ENCODE data around the gene TTI1. TPM values are rescaled to one million over a fixed set of nuclear protein-coding genes. Genes with fewer than 3 reads are reported as not detected.
"Not testable (repeated sequence)": the region's sequence is repeated elsewhere in the genome, so short reads cannot be mapped to it uniquely, and the experiment has no call there.

Gene TTI1
- polyA plus RNA-seq, 1 of the 3 experiments (the other 2 are of a cell fraction), result 15.6 TPM

DNA sequence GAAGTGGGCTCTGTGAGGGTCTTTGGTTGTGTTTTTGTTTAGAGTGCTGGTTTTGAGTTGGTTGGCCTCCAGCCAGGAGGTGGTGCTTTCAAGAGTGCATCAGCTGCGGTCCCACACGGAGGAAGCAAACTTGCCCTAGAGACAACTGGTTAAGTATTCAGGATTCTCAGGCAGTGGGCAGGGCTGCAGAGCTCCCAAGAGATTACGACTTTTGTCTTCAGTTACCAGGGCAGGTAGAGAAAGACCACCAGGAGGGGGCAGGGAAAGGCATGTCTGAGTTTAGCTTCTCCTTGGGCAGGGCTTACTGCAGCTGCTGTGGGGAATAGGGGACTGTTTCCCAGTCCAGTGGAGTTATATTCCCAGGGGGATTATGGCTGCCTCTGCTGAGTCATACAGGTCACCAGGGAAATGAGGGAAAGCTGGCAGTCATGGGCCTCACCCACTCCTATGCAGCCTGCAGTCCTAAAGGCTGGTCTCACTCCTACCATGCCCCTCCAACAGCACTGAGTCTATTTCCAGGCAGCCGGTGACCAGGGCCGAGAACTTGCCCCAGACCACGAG, 64.3 kb downstream of the TTI1 start (continued):
- no peak for TF ChIP-seq USF2 (IDR thresholded peaks at IDR 0.05; ENCODE audit: borderline replicate concordance, low read depth, low read length)

GRCh38 chr20:37963483-37963882, 69.8 kb downstream of the TTI1 start:
- H3K9me3 ChIP-seq; CTCF ChIA-PET; H3K4me1 ChIP-seq (ENCODE audit: control insufficient read depth in 1 of 2, insufficient read depth in 2 of 2, low read depth in 1 of 2, low read length in 1 of 2); H3K27ac ChIP-seq (ENCODE audit: low read depth in 2 of 2, low read length in 1 of 2); H3K9me2 ChIP-seq; H4K20me1 ChIP-seq (ENCODE audit: insufficient read depth); H2AFZ ChIP-seq (ENCODE audit: low read depth); POLR2A ChIA-PET; H3K79me2 ChIP-seq (ENCODE audit: insufficient read depth); H3K9ac ChIP-seq; H3F3A ChIP-seq (replicated peaks; ENCODE audit: insufficient read depth); H3K4me2 ChIP-seq; H3K27me3 ChIP-seq (ENCODE audit: insufficient read depth); DNase-seq; H3K4me3 ChIP-seq (ENCODE audit: low read depth in 2 of 2, low read length in 1 of 2); H3K36me3 ChIP-seq (replicated peaks in 1 of 2; ENCODE audit: control insufficient read depth in 1 of 2, insufficient read depth in 2 of 2, low read length in 1 of 2): not testable (repeated sequence)
- 89% methylated on average over 2 of the region's 2 CpGs for WGBS (ENCODE audit: low lambda C conversion rate)

GRCh38 chr20:37961066-37961465, 72.2 kb downstream of the TTI1 start:
- 48% methylated on average over 1 of the region's 1 CpG for WGBS (ENCODE audit: low lambda C conversion rate)
- CTCF ChIA-PET, result interaction anchor here (2.3 kb wide), 1 partner anchor 16 kb away, joined by 4 read pairs; no protein-coding TSS in a partner anchor
- Histone ChIP-seq H3K27me3 (ENCODE audit: insufficient read depth) (no peaks in the 10 kb centered on the region), H3F3A (replicated peaks; ENCODE audit: insufficient read depth) (no peaks in the 10 kb centered on the region), H3K4me1 (ENCODE audit: control insufficient read depth in 1 of 2, insufficient read depth in 2 of 2, low read depth in 1 of 2, low read length in 1 of 2) (peaks cover 0 to 4% of the 10 kb centered on the region in 2 experiments; a peak in 3 of 4 replicates), H3K27ac (ENCODE audit: low read depth in 2 of 2, low read length in 1 of 2) (no peak overlapping the region), H3K4me3 (ENCODE audit: low read depth in 2 of 2, low read length in 1 of 2) (no peak overlapping the region), H3K9me3 (no peaks in the 10 kb centered on the region), H3K36me3 (replicated peaks in 1 of 2; ENCODE audit: control insufficient read depth in 1 of 2, insufficient read depth in 2 of 2, low read length in 1 of 2) (no peaks in the 10 kb centered on the region), H3K79me2 (ENCODE audit: insufficient read depth) (no peaks in the 10 kb centered on the region), H3K9me2 (no peaks in the 10 kb centered on the region), H4K20me1 (ENCODE audit: insufficient read depth) (no peaks in the 10 kb centered on the region), H2AFZ (ENCODE audit: low read depth) (no peak overlapping the region), H3K4me2 (no peak overlapping the region), H3K9ac (no peak overlapping the region)
- DNase-seq, result no peak
- POLR2A ChIA-PET, result no interaction called here
- TF ChIP-seq USF2 (IDR thresholded peaks at IDR 0.05; ENCODE audit: borderline replicate concordance, low read depth, low read length) (no peak), POLR2AphosphoS5 (IDR thresholded peaks at IDR 0.05; ENCODE audit: low read depth, low read length) (no peak), JUND (IDR thresholded peaks at IDR 0.05) (no peak), FOSL2 (IDR thresholded peaks at IDR 0.05; ENCODE audit: borderline replicate concordance, low read depth) (no peak), MEF2A (IDR thresholded peaks at IDR 0.05; ENCODE audit: borderline replicate concordance, low read depth) (no peak), NRF1 (IDR thresholded peaks at IDR 0.05; ENCODE audit: low read depth, low read length) (no peak), GABPA (IDR thresholded peaks at IDR 0.05; ENCODE audit: low read depth) (no peak), EP300 (IDR thresholded peaks at IDR 0.05; ENCODE audit: borderline replicate concordance in 1 of 2, low read depth in 1 of 2, low read length in 1 of 2) (no peak)
- TF ChIP-seq, protein P1, sequence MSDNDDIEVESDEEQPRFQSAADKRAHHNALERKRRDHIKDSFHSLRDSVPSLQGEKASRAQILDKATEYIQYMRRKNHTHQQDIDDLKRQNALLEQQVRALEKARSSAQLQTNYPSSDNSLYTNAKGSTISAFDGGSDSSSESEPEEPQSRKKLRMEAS (IDR thresholded peaks at IDR 0.05; ENCODE audit: low read depth), result no peak
